ENCODE results near the gene WFDC2. TPM values are rescaled to one million over a fixed set of nuclear protein-coding genes. Genes with fewer than 3 reads are reported as not detected.

The WFDC2 gene
- total and polyA plus RNA-seq, 10 of the 15 experiments (the other 5 are each of a cell fraction or from before 2014, with no cell fraction given) = 0.13 TPM; not detected in 9

DNA sequence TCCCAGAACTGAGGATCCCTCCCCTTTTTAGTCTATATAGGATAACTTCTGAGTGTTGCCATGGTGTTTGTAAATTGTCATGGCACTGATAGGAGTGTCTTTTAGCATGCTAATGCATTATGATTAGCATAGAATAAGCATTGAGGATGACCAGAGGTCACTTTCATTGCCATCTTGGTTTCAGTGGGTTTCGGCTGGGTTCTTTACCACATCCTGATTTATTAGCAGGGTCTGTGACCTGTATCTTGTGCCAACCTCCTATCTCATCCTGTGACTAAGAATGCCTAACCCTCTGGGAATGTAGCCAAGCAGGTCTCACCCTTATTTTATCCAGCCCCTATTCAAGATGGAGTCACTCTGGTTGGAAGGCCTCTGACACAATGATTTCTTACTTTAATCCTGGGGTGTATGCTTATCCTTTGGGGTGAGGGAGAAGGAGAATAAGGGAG lies 19.6 kb downstream of the WFDC2 start (continued):
- no peak for TF ChIP-seq RCOR1 (conservative IDR thresholded peaks at IDR 0.05; ENCODE audit: low read depth, low read length)
- TF ChIP-seq SMAD5 (IDR thresholded peaks at IDR 0.05; ENCODE audit: low read depth) = no peak
- TF ChIP-seq, protein P1, sequence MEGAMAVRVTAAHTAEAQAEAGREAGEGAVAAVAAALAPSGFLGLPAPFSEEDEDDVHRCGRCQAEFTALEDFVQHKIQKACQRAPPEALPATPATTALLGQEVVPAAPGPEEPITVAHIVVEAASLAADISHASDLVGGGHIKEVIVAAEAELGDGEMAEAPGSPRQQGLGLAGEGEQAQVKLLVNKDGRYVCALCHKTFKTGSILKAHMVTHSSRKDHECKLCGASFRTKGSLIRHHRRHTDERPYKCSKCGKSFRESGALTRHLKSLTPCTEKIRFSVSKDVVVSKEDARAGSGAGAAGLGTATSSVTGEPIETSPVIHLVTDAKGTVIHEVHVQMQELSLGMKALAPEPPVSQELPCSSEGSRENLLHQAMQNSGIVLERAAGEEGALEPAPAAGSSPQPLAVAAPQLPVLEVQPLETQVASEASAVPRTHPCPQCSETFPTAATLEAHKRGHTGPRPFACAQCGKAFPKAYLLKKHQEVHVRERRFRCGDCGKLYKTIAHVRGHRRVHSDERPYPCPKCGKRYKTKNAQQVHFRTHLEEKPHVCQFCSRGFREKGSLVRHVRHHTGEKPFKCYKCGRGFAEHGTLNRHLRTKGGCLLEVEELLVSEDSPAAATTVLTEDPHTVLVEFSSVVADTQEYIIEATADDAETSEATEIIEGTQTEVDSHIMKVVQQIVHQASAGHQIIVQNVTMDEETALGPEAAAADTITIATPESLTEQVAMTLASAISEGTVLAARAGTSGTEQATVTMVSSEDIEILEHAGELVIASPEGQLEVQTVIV (IDR thresholded peaks at IDR 0.05; ENCODE audit: borderline replicate concordance, partially characterized antibody) = no peak
- TF ChIP-seq, protein P2, sequence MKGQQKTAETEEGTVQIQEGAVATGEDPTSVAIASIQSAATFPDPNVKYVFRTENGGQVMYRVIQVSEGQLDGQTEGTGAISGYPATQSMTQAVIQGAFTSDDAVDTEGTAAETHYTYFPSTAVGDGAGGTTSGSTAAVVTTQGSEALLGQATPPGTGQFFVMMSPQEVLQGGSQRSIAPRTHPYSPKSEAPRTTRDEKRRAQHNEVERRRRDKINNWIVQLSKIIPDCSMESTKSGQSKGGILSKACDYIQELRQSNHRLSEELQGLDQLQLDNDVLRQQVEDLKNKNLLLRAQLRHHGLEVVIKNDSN (IDR thresholded peaks at IDR 0.05; ENCODE audit: borderline replicate concordance, extremely low read length, insufficient read depth, low read depth, low read length) = no peak
- TF ChIP-seq SP1 (IDR thresholded peaks at IDR 0.05; ENCODE audit: low read depth, low read length) = no peak
- TF ChIP-seq, protein P3, sequence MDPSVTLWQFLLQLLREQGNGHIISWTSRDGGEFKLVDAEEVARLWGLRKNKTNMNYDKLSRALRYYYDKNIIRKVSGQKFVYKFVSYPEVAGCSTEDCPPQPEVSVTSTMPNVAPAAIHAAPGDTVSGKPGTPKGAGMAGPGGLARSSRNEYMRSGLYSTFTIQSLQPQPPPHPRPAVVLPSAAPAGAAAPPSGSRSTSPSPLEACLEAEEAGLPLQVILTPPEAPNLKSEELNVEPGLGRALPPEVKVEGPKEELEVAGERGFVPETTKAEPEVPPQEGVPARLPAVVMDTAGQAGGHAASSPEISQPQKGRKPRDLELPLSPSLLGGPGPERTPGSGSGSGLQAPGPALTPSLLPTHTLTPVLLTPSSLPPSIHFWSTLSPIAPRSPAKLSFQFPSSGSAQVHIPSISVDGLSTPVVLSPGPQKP (IDR thresholded peaks at IDR 0.05; ENCODE audit: low read depth, low read length) = no peak
- TF ChIP-seq, protein P4, sequence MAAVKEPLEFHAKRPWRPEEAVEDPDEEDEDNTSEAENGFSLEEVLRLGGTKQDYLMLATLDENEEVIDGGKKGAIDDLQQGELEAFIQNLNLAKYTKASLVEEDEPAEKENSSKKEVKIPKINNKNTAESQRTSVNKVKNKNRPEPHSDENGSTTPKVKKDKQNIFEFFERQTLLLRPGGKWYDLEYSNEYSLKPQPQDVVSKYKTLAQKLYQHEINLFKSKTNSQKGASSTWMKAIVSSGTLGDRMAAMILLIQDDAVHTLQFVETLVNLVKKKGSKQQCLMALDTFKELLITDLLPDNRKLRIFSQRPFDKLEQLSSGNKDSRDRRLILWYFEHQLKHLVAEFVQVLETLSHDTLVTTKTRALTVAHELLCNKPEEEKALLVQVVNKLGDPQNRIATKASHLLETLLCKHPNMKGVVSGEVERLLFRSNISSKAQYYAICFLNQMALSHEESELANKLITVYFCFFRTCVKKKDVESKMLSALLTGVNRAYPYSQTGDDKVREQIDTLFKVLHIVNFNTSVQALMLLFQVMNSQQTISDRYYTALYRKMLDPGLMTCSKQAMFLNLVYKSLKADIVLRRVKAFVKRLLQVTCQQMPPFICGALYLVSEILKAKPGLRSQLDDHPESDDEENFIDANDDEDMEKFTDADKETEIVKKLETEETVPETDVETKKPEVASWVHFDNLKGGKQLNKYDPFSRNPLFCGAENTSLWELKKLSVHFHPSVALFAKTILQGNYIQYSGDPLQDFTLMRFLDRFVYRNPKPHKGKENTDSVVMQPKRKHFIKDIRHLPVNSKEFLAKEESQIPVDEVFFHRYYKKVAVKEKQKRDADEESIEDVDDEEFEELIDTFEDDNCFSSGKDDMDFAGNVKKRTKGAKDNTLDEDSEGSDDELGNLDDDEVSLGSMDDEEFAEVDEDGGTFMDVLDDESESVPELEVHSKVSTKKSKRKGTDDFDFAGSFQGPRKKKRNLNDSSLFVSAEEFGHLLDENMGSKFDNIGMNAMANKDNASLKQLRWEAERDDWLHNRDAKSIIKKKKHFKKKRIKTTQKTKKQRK (IDR thresholded peaks at IDR 0.05; ENCODE audit: low read depth, low read length) = no peak
- TF ChIP-seq ZZZ3 (IDR thresholded peaks at IDR 0.05; ENCODE audit: control insufficient read depth, insufficient read length, low read depth) = no peak
- TF ChIP-seq, protein P5, sequence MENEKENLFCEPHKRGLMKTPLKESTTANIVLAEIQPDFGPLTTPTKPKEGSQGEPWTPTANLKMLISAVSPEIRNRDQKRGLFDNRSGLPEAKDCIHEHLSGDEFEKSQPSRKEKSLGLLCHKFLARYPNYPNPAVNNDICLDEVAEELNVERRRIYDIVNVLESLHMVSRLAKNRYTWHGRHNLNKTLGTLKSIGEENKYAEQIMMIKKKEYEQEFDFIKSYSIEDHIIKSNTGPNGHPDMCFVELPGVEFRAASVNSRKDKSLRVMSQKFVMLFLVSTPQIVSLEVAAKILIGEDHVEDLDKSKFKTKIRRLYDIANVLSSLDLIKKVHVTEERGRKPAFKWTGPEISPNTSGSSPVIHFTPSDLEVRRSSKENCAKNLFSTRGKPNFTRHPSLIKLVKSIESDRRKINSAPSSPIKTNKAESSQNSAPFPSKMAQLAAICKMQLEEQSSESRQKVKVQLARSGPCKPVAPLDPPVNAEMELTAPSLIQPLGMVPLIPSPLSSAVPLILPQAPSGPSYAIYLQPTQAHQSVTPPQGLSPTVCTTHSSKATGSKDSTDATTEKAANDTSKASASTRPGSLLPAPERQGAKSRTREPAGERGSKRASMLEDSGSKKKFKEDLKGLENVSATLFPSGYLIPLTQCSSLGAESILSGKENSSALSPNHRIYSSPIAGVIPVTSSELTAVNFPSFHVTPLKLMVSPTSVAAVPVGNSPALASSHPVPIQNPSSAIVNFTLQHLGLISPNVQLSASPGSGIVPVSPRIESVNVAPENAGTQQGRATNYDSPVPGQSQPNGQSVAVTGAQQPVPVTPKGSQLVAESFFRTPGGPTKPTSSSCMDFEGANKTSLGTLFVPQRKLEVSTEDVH (IDR thresholded peaks at IDR 0.05; ENCODE audit: low read depth, partially characterized antibody) = no peak
- TF ChIP-seq FOXK2 (IDR thresholded peaks at IDR 0.05) = no peak
